ENCODE data around the gene SMOC2.

SMOC2 gene

GRCh38 chr6:168634541-168635328 is 193.8 kb downstream of the SMOC2 start:
- DNase-seq = no peak

DNA sequence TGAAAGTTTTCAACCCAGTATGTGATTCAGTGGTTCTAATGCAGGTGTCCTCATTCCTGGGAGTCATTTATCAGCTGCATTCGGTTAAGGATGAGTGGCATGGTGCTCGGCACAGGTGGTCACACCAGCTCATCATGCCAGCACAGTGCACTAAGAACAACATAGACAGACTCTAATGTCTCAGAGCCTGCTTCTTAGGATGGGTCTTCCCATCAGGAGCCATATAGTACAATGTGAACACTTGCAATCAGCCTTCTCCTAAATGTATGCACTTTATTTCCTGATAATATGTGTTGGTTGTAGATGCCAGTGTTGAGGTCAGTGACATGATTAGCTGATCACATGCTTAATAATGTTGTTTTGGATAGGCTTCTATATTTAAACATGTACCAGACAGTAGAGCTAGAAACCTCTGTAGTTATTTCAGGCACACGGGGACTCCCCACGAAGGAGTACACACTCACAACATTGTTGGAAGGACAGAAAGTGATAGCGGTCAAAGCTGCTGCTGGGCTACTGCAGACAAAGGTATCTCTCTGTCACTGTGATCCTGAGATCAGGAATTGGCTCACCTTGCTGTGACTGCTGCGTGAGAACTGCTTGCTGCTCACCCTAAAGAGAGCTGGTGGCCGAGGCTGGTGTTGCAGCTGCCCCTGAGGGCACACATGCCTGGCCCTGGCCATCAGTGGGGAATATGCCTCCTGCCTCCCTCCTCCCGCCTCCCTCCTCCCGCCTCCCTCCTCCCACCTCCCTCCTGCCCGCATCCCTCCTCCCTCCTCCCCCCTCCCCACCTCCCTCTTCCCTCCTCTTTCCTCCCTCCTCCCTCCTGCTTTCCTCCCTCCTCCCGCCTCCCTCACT is 195.4 kb downstream of the SMOC2 start:
- no peak for DNase-seq

DNA sequence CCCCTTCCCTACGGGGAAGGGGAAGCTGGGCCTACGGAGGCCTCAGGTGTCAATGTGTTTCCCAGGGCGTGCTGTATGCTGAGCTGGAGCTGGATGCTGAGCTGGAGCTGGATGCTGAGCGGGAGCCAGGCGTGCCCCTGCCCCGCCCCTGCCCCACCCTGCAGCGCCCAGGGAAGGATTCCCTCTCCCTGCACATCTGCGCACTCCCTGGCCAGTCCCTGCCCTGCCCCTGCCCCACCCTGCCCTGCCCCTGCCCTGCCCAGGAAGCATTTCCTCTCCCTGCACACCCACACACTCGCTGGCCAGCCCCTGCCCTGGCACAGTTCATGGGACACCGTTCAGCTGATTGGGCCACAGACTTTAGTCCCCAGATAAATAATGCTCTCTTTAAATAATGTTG is 196.8 kb downstream of the SMOC2 start:
- no peak for DNase-seq

DNA sequence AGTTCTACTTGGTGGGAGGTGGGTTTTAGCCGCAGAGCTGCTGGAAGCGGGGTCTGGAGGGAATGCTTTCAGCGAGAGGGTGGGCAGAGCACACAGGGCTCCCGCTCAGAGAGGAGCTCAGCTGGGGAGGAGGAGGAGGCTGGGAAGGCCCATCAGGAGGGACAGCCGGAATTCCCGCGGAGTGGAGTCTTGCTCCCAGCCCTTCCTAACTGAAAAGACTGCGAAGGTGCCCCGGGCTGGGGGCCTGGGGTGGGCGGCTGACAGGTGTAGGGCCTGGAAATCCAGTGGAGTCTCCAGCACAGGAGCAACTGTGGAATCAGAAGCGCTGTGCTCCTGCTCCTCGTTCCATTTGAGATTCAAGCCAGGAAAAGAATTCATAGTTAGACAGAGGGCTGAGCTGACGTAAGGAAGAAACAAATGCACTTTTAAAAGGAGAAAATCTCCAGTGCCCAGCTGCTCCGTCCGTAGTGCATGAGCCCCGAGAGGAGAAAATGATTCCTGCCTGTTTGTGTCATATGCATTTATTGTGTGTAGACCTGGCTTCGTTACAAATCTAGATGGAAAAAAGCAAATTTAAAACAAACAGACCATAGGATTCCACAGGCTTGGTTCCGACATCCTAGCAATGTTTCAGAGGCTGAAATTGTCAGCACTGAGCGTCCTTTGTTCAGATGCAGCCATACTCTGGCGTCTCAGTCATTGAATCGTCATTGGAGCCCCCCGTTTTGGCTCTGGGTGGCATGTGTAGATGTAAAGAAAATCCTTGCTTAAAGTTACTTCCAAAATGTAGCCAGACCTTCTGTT is 197.7 kb downstream of the SMOC2 start:
- DNase-seq = no peak

DNA sequence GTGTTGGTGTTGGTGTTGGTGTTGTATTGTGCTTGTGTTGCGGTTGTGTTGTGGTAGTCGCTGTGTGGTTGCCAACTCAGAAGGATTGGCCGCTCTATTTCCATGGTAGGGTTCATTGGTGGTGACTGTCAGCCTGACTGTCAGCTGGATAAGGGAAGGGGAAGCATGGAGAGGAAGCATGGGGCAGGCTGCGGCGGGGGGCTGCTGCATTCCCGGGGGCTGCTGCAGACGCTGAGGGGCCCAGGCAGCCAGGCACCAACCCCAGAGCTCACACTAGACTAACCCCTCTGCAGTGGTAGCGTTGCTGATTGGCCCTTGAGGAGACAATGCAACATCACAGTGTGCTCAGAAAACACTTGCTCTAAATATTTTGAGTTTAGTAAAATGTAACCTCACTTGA is 199.2 kb downstream of the SMOC2 start:
- no peak for DNase-seq

- DNase-seq = no peak
These were observed 199.8 kb downstream of the SMOC2 start for GRCh38 chr6:168640768-168641167.

GRCh38 chr6:168641446-168641845 is 200.5 kb downstream of the SMOC2 start:
- DNase-seq = no peak

DNA sequence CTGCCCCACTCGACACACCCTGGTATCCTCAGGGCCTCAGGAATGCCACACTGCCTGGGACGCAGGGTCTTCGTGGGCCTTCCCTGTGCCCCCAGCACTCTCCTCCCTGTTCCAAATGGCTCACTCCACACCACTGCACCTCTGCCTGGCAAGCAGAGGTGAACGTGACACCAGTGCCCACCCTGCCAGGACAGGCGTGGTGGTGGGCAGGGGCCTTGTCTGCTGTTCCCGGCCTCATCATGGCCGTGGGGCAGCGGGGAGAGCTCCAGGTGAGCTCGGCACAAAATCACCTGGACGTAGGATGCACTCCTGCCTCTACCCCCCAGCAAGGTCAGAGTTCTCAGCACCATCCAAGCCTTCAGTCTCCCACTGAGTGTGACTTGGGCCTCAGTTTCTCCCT is 202.4 kb downstream of the SMOC2 start:
- DNase-seq = no peak

GRCh38 chr6:168645326-168645725 is 204.3 kb downstream of the SMOC2 start:
- no peak for DNase-seq

DNA sequence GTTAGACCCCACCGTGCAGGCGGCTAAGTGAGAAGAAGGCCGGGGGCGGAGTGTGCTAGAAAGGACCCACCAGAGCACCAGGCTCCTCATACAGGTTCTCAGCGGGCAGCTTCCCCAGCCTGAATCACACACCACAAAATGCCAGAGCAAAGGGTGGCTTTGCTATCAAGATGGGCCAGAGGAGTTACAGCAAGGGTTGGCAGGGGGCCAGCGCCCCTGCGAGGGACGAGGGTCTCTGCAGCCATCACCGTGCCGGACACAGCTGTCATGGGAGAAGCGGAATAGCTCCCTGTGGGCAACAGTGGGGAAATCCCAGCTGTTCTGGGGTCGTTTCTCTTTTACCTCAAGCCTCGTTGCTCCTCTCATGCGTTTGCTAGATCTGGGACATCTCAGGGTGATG is 206.3 kb downstream of the SMOC2 start:
- DNase-seq = no peak

GRCh38 chr6:168648240-168649125 is 207.5 kb downstream of the SMOC2 start:
- DNase-seq = no peak

GRCh38 chr6:168649209-168649608 is 208.2 kb downstream of the SMOC2 start:
- DNase-seq = no peak

- DNase-seq = no peak
These were observed 209.7 kb downstream of the SMOC2 start for GRCh38 chr6:168650671-168651111.

GRCh38 chr6:168655462-168656152 is 214.6 kb downstream of the SMOC2 start:
- no peak for DNase-seq

GRCh38 chr6:168658059-168658458 is 217.1 kb downstream of the SMOC2 start:
- no peak for DNase-seq

GRCh38 chr6:168660400-168660945 is 219.5 kb downstream of the SMOC2 start:
- DNase-seq = no peak

DNA sequence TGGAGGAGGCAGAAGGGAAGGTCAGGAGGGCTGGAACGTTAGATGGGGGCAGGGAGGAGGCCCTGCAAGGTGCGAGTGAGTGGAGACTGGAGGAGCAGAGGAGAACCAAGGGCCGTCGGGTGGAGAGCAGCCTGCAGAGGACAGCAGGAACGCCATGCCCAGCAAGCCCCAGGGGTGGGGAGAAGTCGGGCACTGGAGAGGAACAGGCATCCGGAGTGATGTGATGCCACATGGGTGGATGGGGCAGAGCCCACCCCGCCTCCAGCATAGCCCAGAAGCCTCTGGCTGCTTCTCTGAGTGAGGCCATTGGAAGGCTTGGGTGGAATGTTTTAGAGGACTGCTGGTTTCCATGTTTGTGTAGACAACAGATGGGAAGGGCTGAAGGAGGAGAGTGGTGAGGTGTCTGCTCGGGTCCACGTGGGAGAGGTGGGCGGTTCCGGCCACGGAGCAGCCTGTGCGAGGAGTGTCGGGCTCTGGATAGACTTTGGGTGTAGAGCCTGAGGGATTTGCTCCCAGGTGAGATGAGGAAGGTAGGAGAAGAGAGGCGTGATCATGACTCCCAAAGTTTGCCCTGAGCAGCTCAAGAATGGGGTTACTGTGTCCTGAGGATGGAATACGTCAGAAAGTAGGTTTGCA is 221.4 kb downstream of the SMOC2 start:
- no peak for DNase-seq

- DNase-seq = no peak
These were observed 222.1 kb downstream of the SMOC2 start for GRCh38 chr6:168663041-168663440.

GRCh38 chr6:168664956-168665355 is 224.0 kb downstream of the SMOC2 start:
- no peak for DNase-seq

GRCh38 chr6:168666170-168666569 is 225.2 kb downstream of the SMOC2 start:
- DNase-seq = no peak
